SK-N-MC (cell line): ENCODE results near the gene B4GALT4.
"Not testable (repeated sequence)": the region's sequence is repeated elsewhere in the genome, so short reads cannot be mapped to it uniquely, and the experiment has no call there.

ENCODE experiments used
- DNase-seq: peaks from one replicate; pipeline ENCODE4 v3.0.0-alpha.2; 2011; ENCODE audit warnings: low read depth, low spot score
- H3K27ac ChIP-seq: fragments of 200-600 bp; sonication (generic); 2 replicates; pipeline ENCODE4 v1.5.1; 2016; ENCODE audit warnings: mixed run types
- H3K36me3 ChIP-seq: fragments of 200-600 bp; sonication (generic); 2 replicates; pipeline ENCODE4 v1.6.1; 2017; ENCODE audit warnings: antibody characterized with exemption, low read length, mixed read lengths; ENCODE audit not compliant: insufficient read depth
- H3K4me3 ChIP-seq: fragments of 200-600 bp; sonication (generic); 2 replicates; pipeline ENCODE4 v1.5.1; 2016
- H3K9ac ChIP-seq: fragments of 200-600 bp; sonication (generic); 2 replicates; pipeline ENCODE4 v1.8.0; 2017; ENCODE audit warnings: mixed run types, mixed read lengths; ENCODE audit not compliant: insufficient read length
- H3K9me3 ChIP-seq: fragments of 200-600 bp; sonication (generic); 2 replicates; pipeline ENCODE4 v1.6.1; 2017; ENCODE audit warnings: low read depth, mild to moderate bottlenecking, antibody characterized with exemption, low read length, moderate library complexity, mixed read lengths
- EZH2 ChIP-seq: fragments of 200-600 bp; sonication (generic); IDR thresholded peaks from one replicate; pipeline ENCODE4 v1.6.1; 2017; ENCODE audit warnings: antibody characterized with exemption
- FOXP2 ChIP-seq: optimal IDR thresholded peaks from 2 replicates; pipeline ENCODE3; 2011; ENCODE audit warnings: mild to moderate bottlenecking, moderate library complexity; ENCODE audit not compliant: insufficient read depth; ENCODE audit errors: extremely low read length, control extremely low read depth
- POLR2AphosphoS5 ChIP-seq: IDR thresholded peaks from 2 replicates; pipeline ENCODE4 v1.6.1; 2012; ENCODE audit warnings: mild to moderate bottlenecking, low read depth, low read length, borderline replicate concordance

Gene B4GALT4

GRCh38 chr3:119258915-119259314 is 18.2 kb upstream of the B4GALT4 start:
- H3K27ac ChIP-seq = no peak overlapping the region
- H3K9me3 ChIP-seq = no peaks in the 10 kb centered on the region
- H3K9ac ChIP-seq = no peak overlapping the region
- H3K4me3 ChIP-seq = no peak overlapping the region
- no peak for DNase-seq
- H3K36me3 ChIP-seq = no peaks in the 10 kb centered on the region
- TF ChIP-seq EZH2 (no peak), FOXP2 (no peak)

DNA sequence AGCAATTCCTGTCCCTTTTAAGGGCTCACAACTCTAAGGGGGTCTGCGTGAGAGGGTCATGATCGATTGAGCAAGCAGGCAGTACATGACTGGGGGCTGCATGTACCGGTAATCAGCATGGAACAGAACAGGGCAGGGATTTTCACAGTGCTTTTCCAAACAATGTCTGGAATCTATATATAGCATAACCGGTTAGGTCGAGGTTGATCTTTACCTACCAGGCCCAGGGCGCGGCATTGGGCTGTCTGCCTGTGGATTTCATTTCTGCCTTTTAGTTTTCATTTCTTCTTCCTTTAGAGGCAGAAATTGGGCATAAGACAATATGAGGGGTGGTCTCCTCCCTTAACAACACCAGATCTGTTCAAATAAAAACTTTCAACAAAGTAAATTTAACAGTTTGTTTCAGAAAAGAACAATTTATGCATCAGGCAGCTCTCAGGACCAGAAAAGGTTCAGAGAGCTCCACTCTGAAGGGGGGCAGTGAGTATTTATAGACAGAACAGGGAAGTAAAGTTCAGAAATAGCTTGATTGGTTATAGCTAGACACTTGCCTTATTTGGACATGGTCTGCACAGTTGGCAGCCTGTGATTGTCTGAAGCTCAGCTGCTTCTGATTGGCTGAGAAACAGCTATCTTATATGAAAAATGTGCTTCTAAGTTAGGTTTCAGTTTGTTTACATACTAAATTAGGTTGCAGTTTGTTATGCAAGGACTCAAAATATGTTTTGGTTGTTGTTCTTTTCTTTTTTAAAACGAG is 17.2 kb upstream of the B4GALT4 start:
- DNase-seq = no peak
- H3K27ac ChIP-seq = no peak overlapping the region
- H3K9ac ChIP-seq = no peak overlapping the region
- H3K4me3 ChIP-seq = no peak overlapping the region
- no peaks in the 10 kb centered on the region for H3K36me3 ChIP-seq
- no peak for TF ChIP-seq EZH2
- H3K9me3 ChIP-seq = no peaks in the 10 kb centered on the region

DNA sequence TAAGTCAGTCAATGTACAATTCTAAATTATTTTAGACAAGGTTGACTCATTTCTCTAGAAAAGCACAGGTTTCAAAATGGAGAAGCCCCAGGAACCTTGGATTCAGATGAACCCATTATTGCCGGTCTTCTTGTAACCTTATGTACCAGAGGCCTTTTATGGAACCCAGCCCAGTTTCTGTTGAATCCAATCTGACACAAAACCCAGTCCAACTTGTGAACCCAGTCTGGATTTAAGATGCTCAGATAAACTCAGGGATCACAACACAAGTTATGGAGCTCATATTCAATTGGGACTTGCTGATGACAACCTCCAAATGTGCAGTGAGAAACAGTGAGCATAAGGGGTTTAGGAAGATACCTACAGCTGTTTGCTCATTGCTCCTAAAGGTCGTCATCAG is 16.4 kb upstream of the B4GALT4 start:
- Histone ChIP-seq H3K4me3 (no peak overlapping the region), H3K27ac (no peak overlapping the region)

DNA sequence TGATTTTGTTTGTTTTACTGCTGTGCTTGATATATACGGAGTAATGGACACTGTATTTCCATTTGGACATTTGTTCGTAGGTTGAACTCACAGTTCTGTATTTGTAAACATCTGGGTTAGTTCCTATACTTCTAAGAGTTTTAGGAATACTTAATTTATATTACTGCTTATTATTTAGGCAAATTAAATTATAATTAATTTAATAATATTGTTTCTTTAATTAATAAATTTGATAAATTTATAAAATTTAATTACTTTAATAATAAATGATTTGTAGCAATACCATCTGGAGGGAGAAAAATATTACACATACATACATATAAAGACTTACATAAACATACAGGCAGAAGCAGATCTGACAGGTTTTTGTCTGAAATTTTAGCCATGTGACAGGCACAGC is 14.5 kb upstream of the B4GALT4 start:
- Histone ChIP-seq H3K9me3 (no peaks in the 10 kb centered on the region), H3K36me3 (no peaks in the 10 kb centered on the region), H3K9ac (no peak overlapping the region), H3K4me3 (no peak overlapping the region), H3K27ac (no peak overlapping the region)
- TF ChIP-seq FOXP2 (no peak), POLR2AphosphoS5 (no peak), EZH2 (no peak)
- DNase-seq = no peak

More for the DNA sequence above, 16.4 kb upstream of the B4GALT4 start:
- H3K36me3 ChIP-seq = no peaks in the 10 kb centered on the region
- TF ChIP-seq EZH2 = no peak
- TF ChIP-seq FOXP2 = no peak
- TF ChIP-seq POLR2AphosphoS5 = no peak
- H3K9me3 ChIP-seq = no peaks in the 10 kb centered on the region
- no peak for DNase-seq
- no peak overlapping the region for H3K9ac ChIP-seq

DNA sequence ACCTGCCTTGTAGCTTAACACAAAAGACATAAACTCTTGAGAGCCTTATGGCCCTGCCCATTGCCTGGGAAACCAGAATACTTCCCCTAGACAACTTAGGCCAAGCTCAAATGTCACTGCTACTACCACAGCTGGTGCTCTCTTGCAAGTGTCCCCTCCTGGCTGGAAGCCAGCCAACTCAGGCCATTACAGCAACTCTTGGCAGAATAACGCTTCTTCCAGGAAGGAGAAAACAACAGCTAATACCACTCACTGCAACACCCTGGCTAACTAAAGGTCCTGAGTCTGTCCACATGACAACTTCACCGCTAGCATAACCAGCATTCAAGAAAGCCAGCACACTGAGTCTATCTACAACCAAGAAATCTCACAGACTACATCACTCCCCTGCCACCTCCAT is 5.1 kb upstream of the B4GALT4 start:
- Histone ChIP-seq H3K9me3 (no peaks in the 10 kb centered on the region), H3K36me3 (no peaks in the 10 kb centered on the region), H3K27ac (no peak overlapping the region), H3K9ac (no peak overlapping the region), H3K4me3 (no peak overlapping the region)
- DNase-seq = no peak
- no peak for TF ChIP-seq FOXP2
- TF ChIP-seq POLR2AphosphoS5 = no peak
- TF ChIP-seq EZH2 = no peak

DNA sequence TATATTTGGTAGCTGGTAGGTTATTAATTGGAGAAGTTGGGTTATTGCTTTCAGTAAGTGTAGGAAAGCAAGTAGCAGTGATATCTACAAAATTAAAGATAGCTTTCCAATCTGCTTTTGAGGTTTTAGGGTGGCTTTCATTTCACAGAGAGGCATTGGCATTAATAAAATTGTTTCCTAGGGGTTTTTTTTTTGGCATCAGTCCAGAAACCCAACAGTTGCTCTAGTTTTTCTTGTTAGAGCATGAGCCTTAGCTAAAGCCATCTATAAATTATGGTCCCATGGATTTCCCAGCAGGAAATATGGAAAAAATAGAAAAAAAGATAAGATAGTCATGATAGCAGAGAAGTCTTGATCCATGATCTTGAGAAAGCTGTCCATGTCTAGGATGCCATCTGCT is 3.0 kb upstream of the B4GALT4 start:
- TF ChIP-seq POLR2AphosphoS5 (no peak), EZH2 (no peak), FOXP2 (no peak)
- Histone ChIP-seq H3K27ac (no peak overlapping the region), H3K4me3 (no peak overlapping the region), H3K9ac (no peak overlapping the region), H3K9me3 (no peaks in the 10 kb centered on the region), H3K36me3 (no peaks in the 10 kb centered on the region)
- DNase-seq = no peak

DNA sequence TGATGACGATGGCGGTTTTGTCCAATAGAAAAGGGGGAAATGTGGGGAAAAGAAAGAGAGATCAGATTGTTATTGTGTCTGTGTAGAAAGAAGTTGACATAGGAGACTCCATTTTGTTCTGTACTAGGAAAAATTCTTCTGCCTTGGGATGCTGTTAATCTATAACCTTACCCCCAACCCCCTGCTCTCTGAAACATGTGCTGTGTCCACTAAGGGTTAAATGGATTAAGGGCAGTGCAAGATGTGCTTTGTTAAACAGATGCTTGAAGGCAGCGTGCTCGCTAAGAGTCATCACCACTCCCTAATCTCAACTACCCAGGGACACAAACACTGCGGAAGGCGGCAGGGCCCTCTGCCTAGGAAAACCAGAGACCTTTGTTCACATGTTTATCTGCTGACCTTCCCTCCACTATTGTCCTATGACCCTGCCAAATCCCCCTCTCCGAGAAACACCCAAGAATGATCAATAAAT is 2.4 kb upstream of the B4GALT4 start:
- not testable (repeated sequence) for H3K9me3 ChIP-seq, H3K27ac ChIP-seq, H3K36me3 ChIP-seq, H3K9ac ChIP-seq, H3K4me3 ChIP-seq, DNase-seq

GRCh38 chr3:119242387-119243057 is 1.8 kb upstream of the B4GALT4 start:
- H3K36me3 ChIP-seq, H3K9ac ChIP-seq, DNase-seq, H3K9me3 ChIP-seq, H3K4me3 ChIP-seq, H3K27ac ChIP-seq: not testable (repeated sequence)

GRCh38 chr3:119240101-119240590 is 532 bp downstream of the B4GALT4 start:
- peaks cover 9% of the 10 kb centered on the region; the same call in 1 of the 2 replicates for H3K36me3 ChIP-seq
- H3K4me3 ChIP-seq = peak overlapping the region; percentile 87
- TF ChIP-seq POLR2AphosphoS5 (no peak), EZH2 (no peak)
- peak overlapping the region; percentile 82 for H3K9ac ChIP-seq
- H3K27ac ChIP-seq = no peak overlapping the region
- DNase-seq = no peak
- H3K9me3 ChIP-seq = no peaks in the 10 kb centered on the region
